WTC11 (cell line): ENCODE results near the gene FBXO24.

ENCODE experiments used
- CREB1 ChIP-seq: sonication (generic); formaldehyde crosslinking; IDR thresholded peaks from 2 replicates; pipeline ENCODE4 v1.8.0; 2023; ENCODE audit warnings: mild to moderate bottlenecking, missing genetic modification reagents
- CTCF ChIP-seq: fragments of 200-600 bp; IDR thresholded peaks from 2 replicates; pipeline ENCODE4 v1.8.0; 2022; ENCODE audit warnings: antibody characterized with exemption
- SP1 ChIP-seq: sonication (generic); formaldehyde crosslinking; conservative IDR thresholded peaks from 2 replicates; pipeline ENCODE4 v1.8.1; 2022; ENCODE audit warnings: missing genetic modification reagents

- TF ChIP-seq CTCF (no peak), SP1 (CRISPR knock-in tag) (no peak), CREB1 (no peak)
Measured at GRCh38 chr7:100595188-100595587, 9.1 kb downstream of the FBXO24 start.
